Measurements from ENCODE around the gene EPHA3.

Gene EPHA3

GRCh38 chr3:89297199-89297598, 189.8 kb downstream of the EPHA3 start:
- DNase-seq (ENCODE audit: low spot score): no peak
- in situ Hi-C loops (cut with MboI; ENCODE audit: low pct_unique_long_range_greater_than_20kb, low sequenced_read_pairs, unreplicated experiment): no loop called here
- TF ChIP-seq, protein P1, sequence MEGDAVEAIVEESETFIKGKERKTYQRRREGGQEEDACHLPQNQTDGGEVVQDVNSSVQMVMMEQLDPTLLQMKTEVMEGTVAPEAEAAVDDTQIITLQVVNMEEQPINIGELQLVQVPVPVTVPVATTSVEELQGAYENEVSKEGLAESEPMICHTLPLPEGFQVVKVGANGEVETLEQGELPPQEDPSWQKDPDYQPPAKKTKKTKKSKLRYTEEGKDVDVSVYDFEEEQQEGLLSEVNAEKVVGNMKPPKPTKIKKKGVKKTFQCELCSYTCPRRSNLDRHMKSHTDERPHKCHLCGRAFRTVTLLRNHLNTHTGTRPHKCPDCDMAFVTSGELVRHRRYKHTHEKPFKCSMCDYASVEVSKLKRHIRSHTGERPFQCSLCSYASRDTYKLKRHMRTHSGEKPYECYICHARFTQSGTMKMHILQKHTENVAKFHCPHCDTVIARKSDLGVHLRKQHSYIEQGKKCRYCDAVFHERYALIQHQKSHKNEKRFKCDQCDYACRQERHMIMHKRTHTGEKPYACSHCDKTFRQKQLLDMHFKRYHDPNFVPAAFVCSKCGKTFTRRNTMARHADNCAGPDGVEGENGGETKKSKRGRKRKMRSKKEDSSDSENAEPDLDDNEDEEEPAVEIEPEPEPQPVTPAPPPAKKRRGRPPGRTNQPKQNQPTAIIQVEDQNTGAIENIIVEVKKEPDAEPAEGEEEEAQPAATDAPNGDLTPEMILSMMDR (IDR thresholded peaks at IDR 0.05; ENCODE audit: extremely low read depth, insufficient read depth, missing control alignments): no peak

- no peak for DNase-seq (ENCODE audit: low spot score)
- in situ Hi-C loops (cut with MboI; ENCODE audit: low pct_unique_long_range_greater_than_20kb, low sequenced_read_pairs, unreplicated experiment): no loop called here
- TF ChIP-seq, protein P1 (IDR thresholded peaks at IDR 0.05; ENCODE audit: extremely low read depth, insufficient read depth, missing control alignments): no peak
Observed at GRCh38 chr3:89300526-89300925, 193.1 kb downstream of the EPHA3 start.

DNA sequence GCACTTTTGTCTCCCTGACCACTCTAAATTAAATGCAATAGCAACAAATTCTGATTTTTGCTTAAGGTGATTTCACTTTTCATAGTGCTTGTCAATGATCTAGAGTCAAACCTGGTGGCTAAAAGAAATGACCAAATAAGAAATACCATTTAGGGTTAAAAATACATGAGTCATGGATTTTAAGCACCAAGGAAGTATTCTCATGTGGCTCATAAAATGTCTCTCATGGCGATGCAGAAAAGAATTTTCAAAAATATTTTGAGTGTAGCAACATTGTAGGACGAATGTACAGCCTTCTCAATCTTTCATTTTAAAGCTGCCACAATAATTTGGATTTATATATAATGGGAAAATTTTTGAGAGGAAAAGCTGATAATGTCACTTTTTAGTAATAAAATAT, 193.6 kb downstream of the EPHA3 start:
- TF ChIP-seq, protein P1 (IDR thresholded peaks at IDR 0.05; ENCODE audit: extremely low read depth, insufficient read depth, missing control alignments): no peak

GRCh38 chr3:89303701-89304100, 196.3 kb downstream of the EPHA3 start:
- TF ChIP-seq, protein P1 (IDR thresholded peaks at IDR 0.05; ENCODE audit: extremely low read depth, insufficient read depth, missing control alignments): no peak
- no peak for DNase-seq (ENCODE audit: low spot score)

More for the DNA sequence above, 193.6 kb downstream of the EPHA3 start:
- DNase-seq (ENCODE audit: low spot score): no peak
- in situ Hi-C loops (cut with MboI; ENCODE audit: low pct_unique_long_range_greater_than_20kb, low sequenced_read_pairs, unreplicated experiment): no loop called here

GRCh38 chr3:89306540-89306939, 199.1 kb downstream of the EPHA3 start:
- TF ChIP-seq, protein P1 (IDR thresholded peaks at IDR 0.05; ENCODE audit: extremely low read depth, insufficient read depth, missing control alignments): no peak
- no peak for DNase-seq (ENCODE audit: low spot score)
- in situ Hi-C loops (cut with MboI; ENCODE audit: low pct_unique_long_range_greater_than_20kb, low sequenced_read_pairs, unreplicated experiment): no loop called here

More at GRCh38 chr3:89303701-89304100, 196.3 kb downstream of the EPHA3 start:
- in situ Hi-C loops (cut with MboI; ENCODE audit: low pct_unique_long_range_greater_than_20kb, low sequenced_read_pairs, unreplicated experiment): no loop called here

GRCh38 chr3:89311581-89311980, 204.2 kb downstream of the EPHA3 start:
- TF ChIP-seq, protein P1 (IDR thresholded peaks at IDR 0.05; ENCODE audit: extremely low read depth, insufficient read depth, missing control alignments): no peak
- in situ Hi-C loops (cut with MboI; ENCODE audit: low pct_unique_long_range_greater_than_20kb, low sequenced_read_pairs, unreplicated experiment): no loop called here
- DNase-seq (ENCODE audit: low spot score): no peak

DNA sequence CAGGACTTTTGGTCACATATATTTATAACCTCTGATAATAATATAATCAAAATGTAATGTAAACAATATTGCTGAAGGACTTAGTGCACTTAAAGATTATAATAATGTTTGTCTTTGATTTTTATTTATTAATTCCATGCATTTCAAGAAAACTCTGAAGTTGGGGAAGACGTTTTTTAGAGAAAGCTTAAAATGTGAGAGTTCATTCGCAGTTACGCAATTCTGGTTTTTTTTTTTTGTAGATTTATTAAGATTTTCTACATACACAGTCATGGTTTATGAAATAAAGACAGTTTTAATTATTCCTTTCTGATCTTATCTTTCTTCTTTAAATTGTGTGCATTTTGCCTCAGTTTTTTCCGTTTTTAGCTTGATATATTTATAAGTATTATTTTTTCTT, 204.7 kb downstream of the EPHA3 start:
- no peak for DNase-seq (ENCODE audit: low spot score)
- in situ Hi-C loops (cut with MboI; ENCODE audit: low pct_unique_long_range_greater_than_20kb, low sequenced_read_pairs, unreplicated experiment): no loop called here
- TF ChIP-seq, protein P1 (IDR thresholded peaks at IDR 0.05; ENCODE audit: extremely low read depth, insufficient read depth, missing control alignments): no peak

Data from GM13977 (cell line).